ENCODE data around the gene SLC30A1. TPM values are rescaled to one million over a fixed set of nuclear protein-coding genes. Genes with fewer than 3 reads are reported as not detected.

SLC30A1 gene
- polyA plus RNA-seq, 1 of the 3 experiments (the other 2 are of a cell fraction): 6.9 TPM

- Histone ChIP-seq H3F3A (replicated peaks; ENCODE audit: insufficient read depth) (no peaks in the 10 kb centered on the region), H3K27me3 (ENCODE audit: insufficient read depth) (no peaks in the 10 kb centered on the region), H3K36me3 (replicated peaks in 1 of 2; ENCODE audit: control insufficient read depth in 1 of 2, insufficient read depth in 2 of 2, low read length in 1 of 2) (peaks cover 7 to 8% of the 10 kb centered on the region in 2 experiments), H2AFZ (ENCODE audit: low read depth) (no peak overlapping the region), H3K4me3 (ENCODE audit: low read depth in 2 of 2, low read length in 1 of 2) (peak overlapping the region in 1 of 2 experiments; percentile 60; a peak in 1 of 4 replicates), H4K20me1 (ENCODE audit: insufficient read depth) (peaks cover 29% of the 10 kb centered on the region), H3K4me2 (peak overlapping the region; percentile 78), H3K9me2 (no peaks in the 10 kb centered on the region), H3K4me1 (ENCODE audit: control insufficient read depth in 1 of 2, insufficient read depth in 2 of 2, low read depth in 1 of 2, low read length in 1 of 2) (peaks cover 18 to 21% of the 10 kb centered on the region in 2 experiments; a peak in 3 of 4 replicates), H3K9ac (no peak overlapping the region; the same call in 1 of the 2 replicates), H3K79me2 (ENCODE audit: insufficient read depth) (peaks cover 36% of the 10 kb centered on the region), H3K27ac (ENCODE audit: low read depth in 2 of 2, low read length in 1 of 2) (no peak overlapping the region; a peak in 1 of 4 replicates), H3K9me3 (no peaks in the 10 kb centered on the region)
- WGBS (ENCODE audit: low lambda C conversion rate): 100% methylated on average over 1 of the region's 1 CpG
- TF ChIP-seq FOXM1 (IDR thresholded peaks at IDR 0.05; ENCODE audit: low read depth) (no peak), RAD21 (IDR thresholded peaks at IDR 0.05; ENCODE audit: low read length) (no peak), USF1 (IDR thresholded peaks at IDR 0.05; ENCODE audit: borderline replicate concordance, low read depth) (no peak), TAF1 (IDR thresholded peaks at IDR 0.05; ENCODE audit: borderline replicate concordance, low read depth, low read length) (no peak), USF2 (IDR thresholded peaks at IDR 0.05; ENCODE audit: borderline replicate concordance, low read depth, low read length) (no peak)
- CTCF ChIA-PET: interaction anchor here (0.7 to 3.1 kb wide), 7 partner anchors 23 to 257 kb away, joined by 3 to 31 read pairs (median 4); no protein-coding TSS in a partner anchor
- POLR2A ChIA-PET: no interaction called here
- no peak for DNase-seq
Measured at GRCh38 chr1:211580303-211580687, 1.3 kb upstream of the SLC30A1 start.

- peaks cover 35% of the 10 kb centered on the region for H4K20me1 ChIP-seq (ENCODE audit: insufficient read depth)
- peak overlapping the region; percentile 78 for H3K4me2 ChIP-seq
- no peaks in the 10 kb centered on the region for H3K9me3 ChIP-seq
- no peaks in the 10 kb centered on the region for H3F3A ChIP-seq (replicated peaks; ENCODE audit: insufficient read depth)
- no peaks in the 10 kb centered on the region for H3K9me2 ChIP-seq
- peak overlapping the region; percentile 57; the same call in 1 of the 2 replicates for H3K9ac ChIP-seq
- DNase-seq: no peak
- peak overlapping the region; percentile 12 to 65; a peak in 3 of 4 replicates for H3K27ac ChIP-seq (ENCODE audit: low read depth in 2 of 2, low read length in 1 of 2)
- H2AFZ ChIP-seq (ENCODE audit: low read depth): peak overlapping the region; percentile 86
- H3K79me2 ChIP-seq (ENCODE audit: insufficient read depth): peaks cover 42% of the 10 kb centered on the region
- ChIA-PET POLR2A (interaction anchor here (1.1 kb wide), 2 partner anchors 64 to 87 kb away, joined by 3 to 5 read pairs; partner anchors contain the start of gene RD3), CTCF (interaction anchor here (1.1 to 3.1 kb wide), 11 partner anchors 23 to 101 kb away, joined by 3 to 31 read pairs (median 5); no protein-coding TSS in a partner anchor)
- no peaks in the 10 kb centered on the region for H3K27me3 ChIP-seq (ENCODE audit: insufficient read depth)
- peaks cover 12 to 15% of the 10 kb centered on the region in 2 experiments for H3K36me3 ChIP-seq (replicated peaks in 1 of 2; ENCODE audit: control insufficient read depth in 1 of 2, insufficient read depth in 2 of 2, low read length in 1 of 2)
- peaks cover 23 to 24% of the 10 kb centered on the region in 2 experiments; a peak in 3 of 4 replicates for H3K4me1 ChIP-seq (ENCODE audit: control insufficient read depth in 1 of 2, insufficient read depth in 2 of 2, low read depth in 1 of 2, low read length in 1 of 2)
- 20% methylated on average over 21 of the region's 46 CpGs for WGBS (ENCODE audit: low lambda C conversion rate)
- peak overlapping the region; percentile 59 to 60 for H3K4me3 ChIP-seq (ENCODE audit: low read depth in 2 of 2, low read length in 1 of 2)
- TF ChIP-seq GATA2 (CRISPR knock-in tag; IDR thresholded peaks at IDR 0.05): no peak
- no peak for TF ChIP-seq EP300 (IDR thresholded peaks at IDR 0.05; ENCODE audit: borderline replicate concordance in 1 of 2, low read depth in 1 of 2, low read length in 1 of 2)
- TF ChIP-seq JUND (IDR thresholded peaks at IDR 0.05): no peak
- peak; percentile 73; the same call in 1 of the 2 replicates for TF ChIP-seq MAX (IDR thresholded peaks at IDR 0.05; ENCODE audit: low read depth)
- peak; percentile 98 for TF ChIP-seq MXI1 (IDR thresholded peaks at IDR 0.05; ENCODE audit: low read depth, low read length)
- TF ChIP-seq FOXM1 (IDR thresholded peaks at IDR 0.05; ENCODE audit: low read depth): no peak
- TF ChIP-seq, protein P1, sequence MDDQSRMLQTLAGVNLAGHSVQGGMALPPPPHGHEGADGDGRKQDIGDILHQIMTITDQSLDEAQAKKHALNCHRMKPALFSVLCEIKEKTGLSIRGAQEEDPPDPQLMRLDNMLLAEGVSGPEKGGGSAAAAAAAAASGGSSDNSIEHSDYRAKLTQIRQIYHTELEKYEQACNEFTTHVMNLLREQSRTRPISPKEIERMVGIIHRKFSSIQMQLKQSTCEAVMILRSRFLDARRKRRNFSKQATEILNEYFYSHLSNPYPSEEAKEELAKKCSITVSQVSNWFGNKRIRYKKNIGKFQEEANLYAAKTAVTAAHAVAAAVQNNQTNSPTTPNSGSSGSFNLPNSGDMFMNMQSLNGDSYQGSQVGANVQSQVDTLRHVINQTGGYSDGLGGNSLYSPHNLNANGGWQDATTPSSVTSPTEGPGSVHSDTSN (IDR thresholded peaks at IDR 0.05): no peak
- TF ChIP-seq TEAD4 (IDR thresholded peaks at IDR 0.05; ENCODE audit: borderline replicate concordance, insufficient read depth): no peak
- TF ChIP-seq TAF1 (IDR thresholded peaks at IDR 0.05; ENCODE audit: borderline replicate concordance, low read depth, low read length): no peak
- no peak for TF ChIP-seq FOXJ3 (CRISPR knock-in tag; IDR thresholded peaks at IDR 0.05)
- no peak for TF ChIP-seq SMC3 (IDR thresholded peaks at IDR 0.05; ENCODE audit: low read depth, low read length)
- no peak for TF ChIP-seq RAD21 (IDR thresholded peaks at IDR 0.05; ENCODE audit: low read length)
- no peak for TF ChIP-seq TCF12 (IDR thresholded peaks at IDR 0.05)
- TF ChIP-seq, protein P2, sequence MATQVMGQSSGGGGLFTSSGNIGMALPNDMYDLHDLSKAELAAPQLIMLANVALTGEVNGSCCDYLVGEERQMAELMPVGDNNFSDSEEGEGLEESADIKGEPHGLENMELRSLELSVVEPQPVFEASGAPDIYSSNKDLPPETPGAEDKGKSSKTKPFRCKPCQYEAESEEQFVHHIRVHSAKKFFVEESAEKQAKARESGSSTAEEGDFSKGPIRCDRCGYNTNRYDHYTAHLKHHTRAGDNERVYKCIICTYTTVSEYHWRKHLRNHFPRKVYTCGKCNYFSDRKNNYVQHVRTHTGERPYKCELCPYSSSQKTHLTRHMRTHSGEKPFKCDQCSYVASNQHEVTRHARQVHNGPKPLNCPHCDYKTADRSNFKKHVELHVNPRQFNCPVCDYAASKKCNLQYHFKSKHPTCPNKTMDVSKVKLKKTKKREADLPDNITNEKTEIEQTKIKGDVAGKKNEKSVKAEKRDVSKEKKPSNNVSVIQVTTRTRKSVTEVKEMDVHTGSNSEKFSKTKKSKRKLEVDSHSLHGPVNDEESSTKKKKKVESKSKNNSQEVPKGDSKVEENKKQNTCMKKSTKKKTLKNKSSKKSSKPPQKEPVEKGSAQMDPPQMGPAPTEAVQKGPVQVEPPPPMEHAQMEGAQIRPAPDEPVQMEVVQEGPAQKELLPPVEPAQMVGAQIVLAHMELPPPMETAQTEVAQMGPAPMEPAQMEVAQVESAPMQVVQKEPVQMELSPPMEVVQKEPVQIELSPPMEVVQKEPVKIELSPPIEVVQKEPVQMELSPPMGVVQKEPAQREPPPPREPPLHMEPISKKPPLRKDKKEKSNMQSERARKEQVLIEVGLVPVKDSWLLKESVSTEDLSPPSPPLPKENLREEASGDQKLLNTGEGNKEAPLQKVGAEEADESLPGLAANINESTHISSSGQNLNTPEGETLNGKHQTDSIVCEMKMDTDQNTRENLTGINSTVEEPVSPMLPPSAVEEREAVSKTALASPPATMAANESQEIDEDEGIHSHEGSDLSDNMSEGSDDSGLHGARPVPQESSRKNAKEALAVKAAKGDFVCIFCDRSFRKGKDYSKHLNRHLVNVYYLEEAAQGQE (IDR thresholded peaks at IDR 0.05; ENCODE audit: low read depth, low read length): no peak
- TF ChIP-seq SIN3A (IDR thresholded peaks at IDR 0.05; ENCODE audit: borderline replicate concordance, low read depth, low read length): peak; percentile 87
- no peak for TF ChIP-seq POLR2AphosphoS5 (IDR thresholded peaks at IDR 0.05; ENCODE audit: low read depth, low read length)
Measured at GRCh38 chr1:211579440-211580302, 710 bp upstream of the SLC30A1 start.

Measured in SK-N-SH (cell line).